Superior temporal gyrus (tissue), 1 donor: ENCODE measurements around the gene KEL.

Source experiments
- DNase-seq: peaks from one replicate; pipeline ENCODE4 v3.0.0-alpha.2; 2016; ENCODE audit errors: extremely low spot score

Gene KEL

DNA sequence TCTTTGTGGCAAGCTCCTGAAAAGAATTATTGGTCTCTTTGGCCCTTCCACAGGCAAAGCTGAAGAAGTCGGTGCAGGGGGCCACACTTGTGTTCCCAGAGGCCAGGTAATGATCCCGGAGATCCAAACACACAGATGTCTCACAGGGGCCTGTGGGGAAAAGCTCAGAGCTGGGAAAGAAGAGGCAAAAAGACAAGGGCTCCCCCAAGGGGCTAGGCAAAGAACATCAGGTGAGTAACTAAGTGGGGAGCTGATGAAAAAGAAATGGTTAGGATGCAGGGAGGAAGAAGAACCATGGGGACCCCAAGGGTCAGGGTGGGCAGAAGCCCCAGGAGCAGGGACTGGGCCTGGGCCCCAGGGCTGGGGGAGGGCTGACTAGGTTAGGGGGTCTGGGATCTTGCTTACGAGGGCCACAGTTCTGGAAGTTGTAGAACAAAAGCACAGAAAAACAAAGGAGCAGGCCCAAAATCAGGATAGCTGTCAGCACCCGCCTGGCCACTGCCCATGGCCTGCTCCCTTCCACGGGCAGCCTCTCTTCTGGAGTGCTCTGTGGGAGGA, 1.1 kb downstream of the KEL start:
- no peak for DNase-seq

- DNase-seq: no peak
These were observed 3.0 kb downstream of the KEL start for GRCh38 chr7:142959202-142959601.

DNA sequence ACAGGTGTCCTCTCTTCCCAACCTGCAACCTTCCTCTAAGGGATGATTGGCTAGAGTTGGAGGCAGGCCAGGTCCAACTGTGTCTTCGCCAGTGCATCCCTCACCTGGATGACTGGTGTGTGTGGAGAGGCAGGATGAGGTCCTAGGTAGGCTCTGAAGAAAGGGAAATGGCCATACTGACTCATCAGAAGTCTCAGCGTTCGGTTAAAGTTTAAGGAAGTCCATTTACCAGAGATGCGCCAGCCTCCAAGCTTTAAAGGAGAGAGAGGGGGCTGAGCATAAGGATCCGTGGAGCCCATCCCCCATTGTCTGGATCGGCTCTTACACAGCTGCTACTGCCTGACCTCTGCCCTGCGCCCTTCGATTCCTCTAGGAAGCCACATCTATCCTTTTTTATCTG, 4.4 kb downstream of the KEL start:
- no peak for DNase-seq

DNA sequence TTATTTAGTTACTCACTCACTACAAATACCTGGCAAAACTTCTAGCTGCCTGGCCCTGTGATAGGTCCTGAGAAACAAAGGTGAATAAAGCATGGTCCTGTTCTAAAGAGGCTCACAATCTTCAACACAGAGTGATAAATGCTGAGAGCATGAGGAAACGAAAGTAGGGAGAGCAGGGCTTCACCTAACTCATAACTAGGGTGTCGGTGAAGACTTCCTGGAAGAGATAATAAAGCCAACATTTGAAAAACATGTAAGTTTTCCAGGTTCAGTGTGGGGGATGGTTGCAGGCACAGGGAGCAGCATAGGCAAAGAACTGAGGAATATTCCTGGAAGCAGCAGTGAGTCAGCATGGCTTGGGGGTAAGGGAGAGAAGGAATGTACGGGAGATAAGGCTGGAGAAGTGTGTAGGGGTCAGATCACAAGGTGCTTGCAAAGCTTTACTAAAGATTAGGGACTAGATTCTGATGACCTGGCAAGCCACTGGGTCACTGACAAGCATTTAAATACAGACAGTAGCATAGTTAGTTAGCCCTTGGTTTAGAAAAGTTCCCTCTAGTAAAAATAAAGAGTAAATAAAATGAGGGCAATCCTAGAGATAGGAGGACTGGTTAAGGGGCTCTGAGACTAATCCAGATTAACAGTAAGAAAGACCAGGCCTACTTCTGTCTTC, 5.1 kb downstream of the KEL start:
- no peak for DNase-seq

GRCh38 chr7:142954680-142955268, 7.4 kb downstream of the KEL start:
- DNase-seq: no peak

- DNase-seq: no peak
These were observed 11.9 kb downstream of the KEL start for GRCh38 chr7:142950235-142950634.

GRCh38 chr7:142948603-142949002, 13.6 kb downstream of the KEL start:
- no peak for DNase-seq

GRCh38 chr7:142945001-142945400, 17.2 kb downstream of the KEL start:
- DNase-seq: no peak

DNA sequence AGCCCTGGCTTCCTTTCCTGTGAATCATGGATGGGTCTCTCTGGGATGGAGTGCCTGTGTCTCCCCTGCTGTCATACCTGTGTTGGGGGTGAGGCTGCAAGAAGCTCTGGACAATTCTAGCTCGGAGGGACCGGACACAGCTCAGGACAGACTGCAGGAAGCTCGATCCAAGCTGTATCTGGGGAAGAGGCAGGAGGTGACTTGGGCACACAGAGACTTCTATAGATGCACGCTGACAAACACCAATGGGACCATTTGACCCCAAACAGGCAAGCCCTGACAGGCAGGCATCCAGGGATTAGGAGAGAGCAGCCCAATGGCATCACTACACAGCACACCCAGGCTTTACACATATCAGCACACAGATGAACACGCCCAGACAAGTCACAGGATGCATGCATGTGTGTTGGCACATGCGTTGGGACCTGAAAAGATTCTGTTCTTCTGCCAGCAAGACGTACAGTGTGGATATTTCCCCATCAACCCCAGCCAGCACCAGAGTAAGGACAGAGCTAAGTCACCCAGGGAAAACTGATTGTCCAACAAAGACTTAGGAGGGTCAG, 18.4 kb downstream of the KEL start:
- DNase-seq: no peak

DNA sequence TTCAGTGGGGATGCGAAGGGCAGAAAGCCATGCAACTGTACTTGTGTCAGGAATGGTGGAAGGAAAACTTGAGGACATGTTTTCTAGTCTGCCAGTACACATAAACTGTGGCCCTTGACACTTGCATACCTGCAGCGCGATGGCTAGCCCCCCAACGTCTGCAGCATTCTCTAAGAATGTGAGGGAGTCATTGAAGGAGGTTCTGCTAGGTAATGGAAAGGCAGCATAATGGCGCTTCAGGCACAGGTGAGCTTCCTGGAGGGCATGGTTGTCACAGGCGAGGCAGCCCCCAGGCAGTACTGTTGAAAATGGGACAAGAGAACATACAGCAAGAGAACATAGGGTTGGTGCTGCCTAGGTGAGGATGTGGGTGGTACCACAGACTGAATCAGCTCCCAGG, 19.4 kb downstream of the KEL start:
- no peak for DNase-seq

GRCh38 chr7:142941541-142941940, 20.6 kb downstream of the KEL start:
- no peak for DNase-seq

- no peak for DNase-seq
These were observed 21.1 kb downstream of the KEL start for GRCh38 chr7:142940966-142941535.

- DNase-seq: no peak
These were observed 22.8 kb downstream of the KEL start, which contains the start of gene LLCFC1 for GRCh38 chr7:142939226-142939910. Gene LLCFC1, plus strand, starts transcription at chr7:142939484. Its CDS starts 138 bp downstream, at chr7:142939622.

GRCh38 chr7:142938611-142939010, 23.6 kb downstream of the KEL start:
- DNase-seq: no peak

DNA sequence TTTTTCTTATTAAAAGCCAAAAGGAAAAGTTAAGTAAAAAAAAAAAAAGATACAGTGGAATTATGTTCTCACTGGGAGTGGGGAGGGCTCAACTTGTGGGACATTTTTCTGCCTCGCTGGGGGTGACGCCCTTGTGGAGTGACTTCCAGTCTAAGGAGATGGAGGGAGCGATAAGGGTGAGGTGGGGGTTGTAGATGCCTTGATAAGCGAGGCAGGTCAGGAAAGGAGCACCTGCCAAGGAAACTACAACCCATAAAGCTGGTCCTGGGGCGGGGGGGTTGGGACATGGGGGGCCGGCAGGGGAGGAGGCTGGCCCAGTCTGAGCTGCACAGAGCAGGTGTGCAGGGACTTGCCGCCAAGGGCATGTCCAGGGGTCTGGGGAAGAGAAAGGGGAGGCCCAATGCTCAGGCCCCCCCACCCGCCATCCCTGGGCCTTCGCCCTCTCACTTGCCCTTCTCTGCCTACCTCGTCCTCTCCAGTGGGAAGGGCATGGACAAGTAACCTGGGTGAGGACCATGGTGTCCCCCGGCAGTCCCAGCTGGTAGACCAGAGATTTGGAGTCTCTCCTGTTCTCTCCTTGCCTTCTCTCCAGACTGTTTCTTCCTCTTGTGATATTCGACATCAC, 26.1 kb downstream of the KEL start:
- DNase-seq: no peak

- DNase-seq: no peak
These were observed 28.1 kb downstream of the KEL start for GRCh38 chr7:142934056-142934455.

- DNase-seq: no peak
These were observed 28.5 kb downstream of the KEL start, which contains the start of gene TRPV5 for GRCh38 chr7:142933624-142934023. Gene TRPV5, minus strand, starts transcription at chr7:142933746. Its CDS starts 287 bp downstream, at chr7:142933459.

DNA sequence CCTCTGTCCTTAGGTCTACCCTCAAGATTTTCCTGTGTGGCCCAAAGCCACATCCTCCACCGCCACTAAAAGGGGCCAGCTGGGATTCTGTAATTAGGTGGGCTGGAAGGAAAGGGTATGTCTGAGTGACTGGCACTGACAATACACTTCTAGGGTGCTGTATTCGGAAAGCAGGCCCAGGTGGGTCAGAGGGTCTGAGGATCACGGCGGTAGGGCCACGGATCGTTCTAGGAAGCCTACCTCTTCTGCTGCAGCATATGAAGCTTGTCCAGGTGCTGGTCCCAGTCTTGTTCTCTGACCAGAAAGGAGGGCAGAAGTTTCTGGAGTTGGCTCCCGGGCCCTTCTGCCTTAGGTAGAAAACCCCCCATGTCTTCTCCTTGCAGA, 29.1 kb downstream of the KEL start:
- no peak for DNase-seq

DNA sequence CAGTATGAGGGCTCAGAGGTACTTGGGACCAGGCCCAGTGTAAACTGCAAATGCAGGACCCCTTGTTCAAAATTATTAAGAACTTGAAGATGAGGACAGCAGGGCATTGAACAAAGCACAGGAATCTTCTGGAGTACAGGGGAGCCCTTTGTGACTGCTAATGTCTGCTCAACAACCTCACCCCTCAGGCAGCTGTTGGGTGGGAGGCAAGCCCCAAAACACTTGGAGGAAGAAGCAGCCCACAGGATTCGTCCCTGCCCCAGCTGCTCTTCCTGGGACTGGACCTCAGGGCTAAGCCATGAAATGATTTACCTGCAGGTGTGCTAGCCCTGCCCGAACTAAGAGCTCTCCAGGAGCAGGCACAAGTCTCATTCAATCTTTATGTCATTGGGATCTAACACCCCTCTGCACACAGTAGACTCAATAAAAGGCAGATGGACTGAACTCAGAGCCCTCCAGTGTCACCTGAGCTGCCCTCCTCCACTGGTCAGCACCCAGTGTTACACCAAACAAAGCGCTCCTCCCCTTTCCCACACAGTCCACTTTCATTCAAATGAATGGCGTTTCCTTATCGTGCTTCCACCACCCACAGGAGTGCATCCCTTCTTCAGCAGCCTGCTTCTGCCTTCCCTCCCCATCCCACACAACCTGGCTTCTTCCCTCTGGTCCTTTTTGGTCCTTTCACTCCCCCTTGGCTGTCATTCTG, 29.6 kb downstream of the KEL start:
- DNase-seq: no peak

GRCh38 chr7:142930126-142930730, 31.9 kb downstream of the KEL start:
- DNase-seq: no peak

GRCh38 chr7:142927949-142928348, 34.2 kb downstream of the KEL start:
- no peak for DNase-seq
